Panc1 (cell line): Measurements from ENCODE around the gene RHOU. TPM values are rescaled to one million over a fixed set of nuclear protein-coding genes. Genes with fewer than 3 reads are reported as not detected.
A peak's percentile ranks its signal among the peaks of the same experiment; 100 is the strongest.

ENCODE experiments used
- ATAC-seq: fragments of 200-7000 bp; cut with Tn5 transposase; 2 replicates; pipeline ENCODE4 v1.9.1; 2020; ENCODE audit warnings: mild to moderate bottlenecking, moderate library complexity
- BruUV-seq: library from RNA; stranded (reverse); fragments of 400-500 nt; replicated peaks from 2 replicates; lab custom pipeline; 2021; lab: Mats Ljungman, UMichigan
- CTCF ChIA-PET: fragments of 300-600 bp; sonication (Branson Sonifier 250); formaldehyde crosslinking; loops from one replicate; lab custom pipeline; 2022; ENCODE audit warnings: antibody characterized with exemption; lab: Charles Lee
- POLR2A ChIA-PET: fragments of 300-600 bp; sonication (Branson Sonifier 250); formaldehyde crosslinking; loops from one replicate; lab custom pipeline; 2022; ENCODE audit warnings: antibody characterized with exemption; lab: Charles Lee
- DNase-seq: peaks from one replicate; pipeline ENCODE4 v3.0.0-alpha.2; 2010; ENCODE audit warnings: low read depth, low spot score
- H3K27ac ChIP-seq: 2 replicates; pipeline ENCODE4 v1.5.1; 2011; ENCODE audit warnings: mild to moderate bottlenecking, low read length, inconsistent platforms
- H3K27me3 ChIP-seq: fragments of 200-500 bp; sonication (Bioruptor generic); 2 replicates; pipeline ENCODE4 v1.6.0; 2014; ENCODE audit warnings: low read length, inconsistent platforms; ENCODE audit not compliant: control insufficient read depth, insufficient read depth
- H3K36me3 ChIP-seq: fragments of 200-500 bp; sonication (Bioruptor generic); 2 replicates; pipeline ENCODE4 v1.5.1; 2014; ENCODE audit warnings: inconsistent platforms, mild to moderate bottlenecking, low read length, moderate library complexity; ENCODE audit not compliant: control insufficient read depth, insufficient read depth
- H3K4me1 ChIP-seq: 2 replicates; pipeline ENCODE4 v1.5.1; 2011; ENCODE audit warnings: inconsistent platforms, mild to moderate bottlenecking, low read length, moderate library complexity; ENCODE audit not compliant: control insufficient read depth, insufficient read depth
- H3K4me3 ChIP-seq, 2 experiments: 2 replicates each; pipeline ENCODE4 v1.5.1; 2011 to 2012; ENCODE audit warnings: low read depth in 2 of 2, low read length in 2 of 2, mild to moderate bottlenecking in 2 of 2, inconsistent platforms in 1 of 2, moderate library complexity in 1 of 2
- H3K9me3 ChIP-seq: fragments of 200-500 bp; sonication (Bioruptor generic); 2 replicates; pipeline ENCODE4 v1.5.1; 2014; ENCODE audit warnings: low read depth, mild to moderate bottlenecking, inconsistent platforms, low read length, moderate library complexity; ENCODE audit not compliant: control insufficient read depth, insufficient read depth
- POLR2AphosphoS5 ChIP-seq: IDR thresholded peaks from 2 replicates; pipeline ENCODE4 v1.6.1; 2012; ENCODE audit warnings: mild to moderate bottlenecking, low read depth, low read length, moderate library complexity
- SIN3A ChIP-seq: IDR thresholded peaks from 2 replicates; pipeline ENCODE4 v1.6.1; 2012; ENCODE audit warnings: low read depth, mild to moderate bottlenecking, low read length, moderate library complexity, borderline replicate concordance; ENCODE audit not compliant: insufficient read depth
- TCF7L2 ChIP-seq: IDR thresholded peaks from 2 replicates; pipeline ENCODE4 v1.6.1; 2011; ENCODE audit warnings: mild to moderate bottlenecking, low read depth, low read length, inconsistent platforms
- in situ Hi-C: cut with HindIII; loops from 2 replicates; pipeline ENCODE4 v1.10.0; 2016; ENCODE audit warnings: low sequenced_read_pairs, low pct_unique_long_range_greater_than_20kb
- intact Hi-C: fragments of 100-400 bp; cut with micrococcal nuclease; formaldehyde crosslinking; loops from one replicate; pipeline ENCODE4 v1.10.0; 2022; ENCODE audit not compliant: unreplicated experiment
- total RNA-seq: library from RNA; stranded (reverse); gene quantifications from one replicate; pipeline ENCODE4 v1.2.1, GENCODE V29; 2021; ENCODE audit not compliant: unreplicated experiment
- TF ChIP-seq, protein P1 (sequence below): fragments of 450-650 bp; IDR thresholded peaks from 2 replicates; pipeline ENCODE4 v1.5.1; 2017; ENCODE audit warnings: mild to moderate bottlenecking
- TF ChIP-seq, protein P2 (sequence below), 2 experiments: IDR thresholded peaks; 2 replicates each; pipeline ENCODE4 v1.6.1; 2011 to 2012; ENCODE audit warnings: low read depth in 2 of 2, control low read depth in 1 of 2, low read length in 1 of 2, mild to moderate bottlenecking in 1 of 2, moderate library complexity in 1 of 2; ENCODE audit not compliant: insufficient read depth in 1 of 2

Gene RHOU
- total RNA-seq, 1 experiment from 2014 or later: 9.2 TPM

DNA sequence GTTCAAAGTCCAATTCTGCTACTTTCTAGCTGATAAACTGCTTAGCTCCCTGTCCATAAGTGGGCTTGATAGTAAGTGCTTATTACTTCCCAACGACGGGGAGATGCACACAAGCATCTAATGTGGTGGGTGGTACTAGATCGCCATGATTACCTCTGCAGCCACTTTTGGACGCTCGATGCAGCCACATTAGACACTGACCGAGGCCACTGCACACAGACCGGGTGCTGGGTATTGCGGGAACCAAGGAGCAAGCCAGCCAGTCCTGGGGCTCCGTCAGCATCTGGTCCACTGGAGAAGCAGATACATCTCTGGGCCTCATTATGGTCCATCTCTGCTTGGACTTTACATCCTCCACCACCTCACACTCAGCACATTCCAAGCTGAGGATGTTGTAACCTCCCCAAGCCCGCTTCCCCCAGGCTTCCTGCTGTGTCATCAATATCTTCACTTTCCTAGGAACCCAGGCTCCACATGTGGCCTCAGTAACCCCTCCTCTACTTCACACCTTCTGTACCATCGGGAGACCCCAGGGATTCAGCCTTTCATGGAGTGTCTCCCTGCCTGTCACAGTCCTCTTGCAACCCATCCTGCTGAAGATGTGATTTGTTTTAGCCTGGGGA, 48.2 kb downstream of the RHOU start:
- no peaks in the 10 kb centered on the region for H3K36me3 ChIP-seq
- TF ChIP-seq, protein P1, sequence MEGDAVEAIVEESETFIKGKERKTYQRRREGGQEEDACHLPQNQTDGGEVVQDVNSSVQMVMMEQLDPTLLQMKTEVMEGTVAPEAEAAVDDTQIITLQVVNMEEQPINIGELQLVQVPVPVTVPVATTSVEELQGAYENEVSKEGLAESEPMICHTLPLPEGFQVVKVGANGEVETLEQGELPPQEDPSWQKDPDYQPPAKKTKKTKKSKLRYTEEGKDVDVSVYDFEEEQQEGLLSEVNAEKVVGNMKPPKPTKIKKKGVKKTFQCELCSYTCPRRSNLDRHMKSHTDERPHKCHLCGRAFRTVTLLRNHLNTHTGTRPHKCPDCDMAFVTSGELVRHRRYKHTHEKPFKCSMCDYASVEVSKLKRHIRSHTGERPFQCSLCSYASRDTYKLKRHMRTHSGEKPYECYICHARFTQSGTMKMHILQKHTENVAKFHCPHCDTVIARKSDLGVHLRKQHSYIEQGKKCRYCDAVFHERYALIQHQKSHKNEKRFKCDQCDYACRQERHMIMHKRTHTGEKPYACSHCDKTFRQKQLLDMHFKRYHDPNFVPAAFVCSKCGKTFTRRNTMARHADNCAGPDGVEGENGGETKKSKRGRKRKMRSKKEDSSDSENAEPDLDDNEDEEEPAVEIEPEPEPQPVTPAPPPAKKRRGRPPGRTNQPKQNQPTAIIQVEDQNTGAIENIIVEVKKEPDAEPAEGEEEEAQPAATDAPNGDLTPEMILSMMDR: no peak
- TF ChIP-seq POLR2AphosphoS5 (no peak), TCF7L2 (no peak), SIN3A (no peak)
- H3K4me1 ChIP-seq: no peaks in the 10 kb centered on the region
- BruUV-seq: no TSS peak
- H3K4me3 ChIP-seq: no peak overlapping the region
- CTCF ChIA-PET: no interaction called here
- no peaks in the 10 kb centered on the region for H3K27me3 ChIP-seq
- DNase-seq (no peak), ATAC-seq (0 out of 2 replicates have a peak, but pooled peaks have one; percentile 19)
- no peaks in the 10 kb centered on the region for H3K9me3 ChIP-seq
- no peak overlapping the region for H3K27ac ChIP-seq
- intact Hi-C loops: loop anchor here (2.0 kb wide), 1 partner anchor 77 kb away; no protein-coding TSS in a partner anchor
- in situ Hi-C loops: no loop called here
- POLR2A ChIA-PET: interaction anchor here (0.6 kb wide), 1 partner anchor 407 kb away, joined by 4 read pairs; no protein-coding TSS in a partner anchor

DNA sequence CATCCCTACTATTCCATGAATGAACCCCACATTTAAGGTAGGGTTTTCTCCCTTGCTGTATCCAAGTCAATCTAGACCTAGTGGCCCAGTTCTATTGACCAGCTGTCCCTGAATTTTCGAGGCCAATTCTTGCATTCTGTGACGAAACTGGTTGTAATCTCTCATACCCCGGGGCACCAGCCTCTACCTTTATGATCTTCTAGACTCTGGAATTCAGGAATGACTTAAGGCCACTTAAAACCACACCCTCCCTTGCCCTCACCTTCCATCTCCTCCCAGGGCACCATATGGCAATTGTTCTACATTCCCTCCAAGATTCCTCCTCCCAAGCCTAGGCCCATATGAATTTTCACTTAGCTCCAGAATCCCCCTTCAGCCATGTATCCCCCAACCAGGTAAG, 48.9 kb downstream of the RHOU start:
- Histone ChIP-seq H3K4me3 (no peak overlapping the region), H3K27ac (no peak overlapping the region), H3K4me1 (no peaks in the 10 kb centered on the region), H3K27me3 (no peaks in the 10 kb centered on the region), H3K9me3 (no peaks in the 10 kb centered on the region), H3K36me3 (no peaks in the 10 kb centered on the region)
- POLR2A ChIA-PET: no interaction called here
- BruUV-seq: no TSS peak
- no peak for ATAC-seq
- in situ Hi-C loops: no loop called here
- DNase-seq: no peak
- TF ChIP-seq, protein P1: no peak
- TF ChIP-seq SIN3A: no peak
- TF ChIP-seq POLR2AphosphoS5: no peak
- no peak for TF ChIP-seq TCF7L2
- TF ChIP-seq, protein P2, sequence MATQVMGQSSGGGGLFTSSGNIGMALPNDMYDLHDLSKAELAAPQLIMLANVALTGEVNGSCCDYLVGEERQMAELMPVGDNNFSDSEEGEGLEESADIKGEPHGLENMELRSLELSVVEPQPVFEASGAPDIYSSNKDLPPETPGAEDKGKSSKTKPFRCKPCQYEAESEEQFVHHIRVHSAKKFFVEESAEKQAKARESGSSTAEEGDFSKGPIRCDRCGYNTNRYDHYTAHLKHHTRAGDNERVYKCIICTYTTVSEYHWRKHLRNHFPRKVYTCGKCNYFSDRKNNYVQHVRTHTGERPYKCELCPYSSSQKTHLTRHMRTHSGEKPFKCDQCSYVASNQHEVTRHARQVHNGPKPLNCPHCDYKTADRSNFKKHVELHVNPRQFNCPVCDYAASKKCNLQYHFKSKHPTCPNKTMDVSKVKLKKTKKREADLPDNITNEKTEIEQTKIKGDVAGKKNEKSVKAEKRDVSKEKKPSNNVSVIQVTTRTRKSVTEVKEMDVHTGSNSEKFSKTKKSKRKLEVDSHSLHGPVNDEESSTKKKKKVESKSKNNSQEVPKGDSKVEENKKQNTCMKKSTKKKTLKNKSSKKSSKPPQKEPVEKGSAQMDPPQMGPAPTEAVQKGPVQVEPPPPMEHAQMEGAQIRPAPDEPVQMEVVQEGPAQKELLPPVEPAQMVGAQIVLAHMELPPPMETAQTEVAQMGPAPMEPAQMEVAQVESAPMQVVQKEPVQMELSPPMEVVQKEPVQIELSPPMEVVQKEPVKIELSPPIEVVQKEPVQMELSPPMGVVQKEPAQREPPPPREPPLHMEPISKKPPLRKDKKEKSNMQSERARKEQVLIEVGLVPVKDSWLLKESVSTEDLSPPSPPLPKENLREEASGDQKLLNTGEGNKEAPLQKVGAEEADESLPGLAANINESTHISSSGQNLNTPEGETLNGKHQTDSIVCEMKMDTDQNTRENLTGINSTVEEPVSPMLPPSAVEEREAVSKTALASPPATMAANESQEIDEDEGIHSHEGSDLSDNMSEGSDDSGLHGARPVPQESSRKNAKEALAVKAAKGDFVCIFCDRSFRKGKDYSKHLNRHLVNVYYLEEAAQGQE (IDR thresholded peaks at IDR 0.05; ENCODE audit: insufficient read depth in 1 of 2, low read depth in 2 of 2, low read length in 1 of 2): no peak
- CTCF ChIA-PET: no interaction called here
- intact Hi-C loops: loop anchor here (2.0 kb wide), 1 partner anchor 77 kb away; no protein-coding TSS in a partner anchor
